Thymus (tissue), 11 donors: ENCODE measurements around the gene CEACAM20. TPM values are rescaled to one million over a fixed set of nuclear protein-coding genes. Genes with fewer than 3 reads are reported as not detected.
"Not testable (repeated sequence)": the region's sequence is repeated elsewhere in the genome, so short reads cannot be mapped to it uniquely, and the experiment has no call there.

ENCODE experiments used
- DNase-seq, 9 donors: peaks; one replicate each; pipeline ENCODE4 v3.0.0-alpha.2; 2013; ENCODE audit warnings: low spot score in 9 of 9, low read depth in 6 of 9, missing footprints in 1 of 9
- H3K27ac ChIP-seq, 2 donors: one replicate each; pipeline ENCODE4 v1.5.1; 2013; ENCODE audit warnings: control low read depth in 1 of 2, low read depth in 1 of 2, low read length in 1 of 2, mild to moderate bottlenecking in 1 of 2, moderate library complexity in 1 of 2
- H3K27me3 ChIP-seq, 2 donors: one replicate each; pipeline ENCODE4 v1.5.1; 2013; ENCODE audit warnings: low read length in 1 of 2; ENCODE audit not compliant: control insufficient read depth in 2 of 2, insufficient read depth in 1 of 2
- H3K36me3 ChIP-seq, 2 donors: one replicate each; pipeline ENCODE4 v1.5.1; 2013; ENCODE audit warnings: low read length in 1 of 2, mild to moderate bottlenecking in 1 of 2, moderate library complexity in 1 of 2; ENCODE audit not compliant: control insufficient read depth in 2 of 2, insufficient read depth in 2 of 2
- H3K4me1 ChIP-seq, 2 donors: one replicate each; pipeline ENCODE4 v1.5.1; 2013; ENCODE audit warnings: low read length in 2 of 2; ENCODE audit not compliant: control insufficient read depth in 2 of 2, insufficient read depth in 2 of 2
- H3K4me3 ChIP-seq, 2 donors: one replicate each; pipeline ENCODE4 v1.5.1; 2013; ENCODE audit warnings: low read length in 2 of 2, control low read depth in 1 of 2, mild to moderate bottlenecking in 1 of 2
- H3K9me3 ChIP-seq, 2 donors: one replicate each; pipeline ENCODE4 v1.5.1; 2013; ENCODE audit warnings: low read length in 1 of 2, mild to moderate bottlenecking in 1 of 2; ENCODE audit not compliant: control insufficient read depth in 2 of 2, insufficient read depth in 1 of 2
- WGBS: extraction: QIAGEN DNeasy Blood & Tissue Kit; methylation state at CpG from one replicate; pipeline ENCODE4 v1.1.7; 2013; 5-methylcytosine and 5-hydroxymethylcytosine counted together
- polyA plus RNA-seq: library from polyadenylated mRNA; stranded (reverse); fragments of 200-250 nt; gene quantifications from one replicate; pipeline ENCODE4 v1.2.3, GENCODE V29; 2013
- total RNA-seq: library from RNA; stranded (reverse); fragments of 120-200 nt; gene quantifications from one replicate; pipeline ENCODE4 v1.2.4, GENCODE V29; 2013
- donor health status: healthy.

Gene CEACAM20
- total and polyA plus RNA-seq, 2 donors, result 0.05 TPM

GRCh38 chr19:44571830-44572580 lies 42.5 kb upstream of the CEACAM20 start:
- H3K36me3 ChIP-seq, result no peaks in the 10 kb centered on the region
- no peak overlapping the region for H3K27ac ChIP-seq
- no peaks in the 10 kb centered on the region for H3K4me1 ChIP-seq
- DNase-seq, result no peak
- H3K9me3 ChIP-seq, result no peaks in the 10 kb centered on the region
- H3K27me3 ChIP-seq, result no peaks in the 10 kb centered on the region
- 91% methylated on average over 5 of the region's 5 CpGs for WGBS
- H3K4me3 ChIP-seq, result no peak overlapping the region

GRCh38 chr19:44570984-44571684 lies 41.7 kb upstream of the CEACAM20 start:
- DNase-seq, result peak in 8 of 9 donors; percentile 42 to 84 (median 56)
- 62% methylated on average over 13 of the region's 13 CpGs for WGBS
- H3K27ac ChIP-seq, result no peak overlapping the region
- H3K36me3 ChIP-seq, result no peaks in the 10 kb centered on the region
- no peaks in the 10 kb centered on the region for H3K9me3 ChIP-seq
- H3K4me3 ChIP-seq, result no peak overlapping the region
- no peaks in the 10 kb centered on the region for H3K27me3 ChIP-seq
- H3K4me1 ChIP-seq, result no peaks in the 10 kb centered on the region

DNA sequence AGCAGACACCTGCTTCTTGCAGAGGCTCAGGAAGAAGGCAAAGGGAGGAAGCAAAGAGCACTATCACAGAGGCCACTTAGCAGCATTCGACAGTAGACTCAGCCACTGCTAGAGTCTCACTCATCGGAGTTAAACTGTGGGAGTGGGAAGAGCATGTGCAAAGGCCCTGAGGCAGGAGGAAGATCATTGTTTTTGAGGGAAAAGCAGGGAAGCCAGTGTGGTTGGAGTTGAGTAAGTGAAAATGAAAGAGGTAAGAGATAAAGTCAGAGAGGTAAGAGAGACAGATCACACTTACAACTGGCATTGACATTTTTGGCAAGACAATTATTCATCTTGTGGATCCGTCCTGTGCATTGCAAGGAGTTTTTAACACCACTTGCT lies 41.1 kb upstream of the CEACAM20 start:
- Histone ChIP-seq H3K4me1 (no peaks in the 10 kb centered on the region), H3K27ac (no peak overlapping the region), H3K36me3 (no peaks in the 10 kb centered on the region), H3K9me3 (no peaks in the 10 kb centered on the region), H3K27me3 (no peaks in the 10 kb centered on the region), H3K4me3 (no peak overlapping the region)
- DNase-seq, result no peak
- WGBS, result 46% methylated on average over 3 of the region's 3 CpGs

DNA sequence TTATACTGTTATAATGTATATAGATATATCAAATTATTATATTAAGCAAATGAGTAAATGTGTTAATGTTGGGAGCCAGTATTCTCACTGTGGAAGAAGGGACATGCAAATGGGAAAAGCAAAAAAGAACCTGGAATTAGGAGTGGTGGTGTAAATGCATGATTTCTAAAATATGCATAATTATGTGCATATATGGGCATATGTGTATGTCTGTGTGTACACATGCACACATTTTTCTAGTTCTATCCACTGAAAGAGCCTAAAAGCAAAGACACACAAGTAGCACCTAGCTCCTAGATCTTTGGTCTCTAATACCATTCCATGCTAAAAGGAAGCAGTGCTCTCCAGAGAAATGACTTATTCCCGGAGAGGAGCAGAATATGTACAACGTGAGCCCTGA lies 38.3 kb upstream of the CEACAM20 start:
- Histone ChIP-seq H3K4me3 (no peak overlapping the region), H3K27me3 (no peaks in the 10 kb centered on the region), H3K27ac (no peak overlapping the region), H3K36me3 (no peaks in the 10 kb centered on the region), H3K9me3 (no peaks in the 10 kb centered on the region), H3K4me1 (no peaks in the 10 kb centered on the region)
- 96% methylated on average over 2 of the region's 2 CpGs for WGBS
- no peak for DNase-seq

- 71% methylated on average over 5 of the region's 5 CpGs for WGBS
These were observed 37.5 kb upstream of the CEACAM20 start for GRCh38 chr19:44566984-44567383.

GRCh38 chr19:44563086-44563655 lies 33.7 kb upstream of the CEACAM20 start:
- H3K4me3 ChIP-seq, H3K9me3 ChIP-seq, H3K36me3 ChIP-seq, H3K27ac ChIP-seq, H3K27me3 ChIP-seq, DNase-seq, H3K4me1 ChIP-seq: not testable (repeated sequence)
- 98% methylated on average over 33 of the region's 33 CpGs for WGBS

More at GRCh38 chr19:44566984-44567383, 37.5 kb upstream of the CEACAM20 start:
- H3K27ac ChIP-seq, result no peak overlapping the region
- DNase-seq, result no peak
- H3K27me3 ChIP-seq, result no peaks in the 10 kb centered on the region
- H3K4me3 ChIP-seq, result no peak overlapping the region
- no peaks in the 10 kb centered on the region for H3K4me1 ChIP-seq
- no peaks in the 10 kb centered on the region for H3K36me3 ChIP-seq
- H3K9me3 ChIP-seq, result no peaks in the 10 kb centered on the region

DNA sequence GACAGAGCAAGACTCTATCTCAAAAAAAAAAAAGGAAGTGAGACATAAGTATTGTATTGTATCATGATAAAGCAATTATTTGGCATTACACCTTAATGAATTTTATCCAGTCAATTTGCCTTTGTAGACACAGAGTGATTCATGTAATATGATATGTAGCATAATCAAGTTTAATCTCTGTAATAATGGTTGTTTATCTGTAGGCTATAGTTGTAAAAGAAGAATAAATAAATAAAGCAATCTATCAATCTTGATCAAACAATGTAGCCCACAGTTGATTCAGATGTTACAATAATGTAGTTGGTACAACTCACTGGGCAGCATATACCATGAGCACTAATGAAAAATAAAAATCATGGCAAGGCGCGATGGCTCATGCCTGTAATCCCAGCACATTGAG lies 28.5 kb upstream of the CEACAM20 start:
- Histone ChIP-seq H3K4me1 (peaks cover 0 to 6% of the 10 kb centered on the region in 2 donors), H3K4me3 (no peak overlapping the region), H3K9me3 (no peaks in the 10 kb centered on the region), H3K27ac (no peak overlapping the region), H3K27me3 (no peaks in the 10 kb centered on the region), H3K36me3 (no peaks in the 10 kb centered on the region)
- no peak for DNase-seq
- 98% methylated on average over 2 of the region's 2 CpGs for WGBS

DNA sequence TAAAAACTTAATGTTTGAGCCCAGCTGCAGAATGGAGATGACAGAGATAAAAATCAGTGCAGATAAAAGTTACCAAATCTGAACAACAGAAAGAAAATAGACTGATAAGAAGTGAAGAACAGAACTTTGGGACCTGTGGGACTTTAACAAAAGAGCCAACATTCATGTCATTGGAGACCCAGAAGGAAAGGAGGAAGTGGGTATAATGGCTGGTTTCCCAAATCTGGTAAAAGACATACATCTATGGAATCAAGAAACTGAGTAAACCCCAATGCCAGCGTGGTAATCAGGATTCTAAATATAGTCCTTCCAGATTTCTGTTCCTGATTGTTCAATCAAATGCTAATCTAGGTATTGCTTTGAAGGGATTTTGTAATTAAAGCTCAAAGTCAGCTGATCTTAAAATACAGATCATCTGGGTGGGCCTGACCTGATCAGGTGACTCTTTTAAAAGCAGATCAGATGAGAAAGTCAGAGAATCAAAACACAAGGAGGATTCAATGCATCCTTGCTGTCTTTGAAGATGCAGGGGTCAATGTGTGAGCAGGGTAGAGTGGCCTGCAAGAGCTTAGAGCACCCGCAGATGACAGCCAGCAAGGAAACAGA lies 25.3 kb upstream of the CEACAM20 start:
- DNase-seq, result no peak
- WGBS, result 80% methylated on average over 2 of the region's 2 CpGs
- Histone ChIP-seq H3K4me1 (peaks cover 0 to 6% of the 10 kb centered on the region in 2 donors), H3K4me3 (no peak overlapping the region), H3K27me3 (no peaks in the 10 kb centered on the region), H3K27ac (no peak overlapping the region), H3K9me3 (no peaks in the 10 kb centered on the region), H3K36me3 (no peaks in the 10 kb centered on the region)
